Caco-2 (cell line): Measurements from ENCODE around the gene NDUFB4. TPM values are rescaled to one million over a fixed set of nuclear protein-coding genes. Genes with fewer than 3 reads are reported as not detected.
"Not testable (repeated sequence)": the region's sequence is repeated elsewhere in the genome, so short reads cannot be mapped to it uniquely, and the experiment has no call there.

Source experiments
- BruUV-seq: library from RNA; stranded (reverse); fragments of 400-500 nt; replicated peaks from 2 replicates; lab custom pipeline; 2021; lab: Mats Ljungman, UMichigan
- CTCF ChIA-PET: fragments of 300-600 bp; sonication (Branson Sonifier 250); formaldehyde crosslinking; loops from one replicate; lab custom pipeline; 2022; ENCODE audit warnings: antibody characterized with exemption; lab: Charles Lee
- POLR2A ChIA-PET: fragments of 300-600 bp; sonication (Branson Sonifier 250); formaldehyde crosslinking; loops from one replicate; lab custom pipeline; 2022; ENCODE audit warnings: antibody characterized with exemption; lab: Charles Lee
- DNase-seq, 2 experiments: peaks; one replicate each; pipeline versions ENCODE4 v3.0.0 to v3.0.0-alpha.2; 2020 to 2022
- H3K27me3 ChIP-seq: replicated peaks from 2 replicates; pipeline ENCODE4 v1.6.0; 2011; ENCODE audit warnings: low read length; ENCODE audit not compliant: control insufficient read depth, insufficient read depth
- H3K36me3 ChIP-seq: 2 replicates; pipeline ENCODE4 v1.5.1; 2011; ENCODE audit warnings: low read length; ENCODE audit not compliant: control insufficient read depth, insufficient read depth
- H3K4me1 ChIP-seq: fragments of 250-450 bp; sonication (Bioruptor Pico); 2 replicates; pipeline ENCODE4 v1.5.1; 2020; ENCODE audit warnings: mild to moderate bottlenecking
- H3K4me3 ChIP-seq: 2 replicates; pipeline ENCODE4 v1.5.1; 2011; ENCODE audit warnings: low read depth, mild to moderate bottlenecking, control low read depth, low read length
- H3K9me3 ChIP-seq: fragments of 250-450 bp; sonication (Bioruptor Pico); 2 replicates; pipeline ENCODE4 v1.5.1; 2020; ENCODE audit warnings: mild to moderate bottlenecking, moderate library complexity
- H3K27ac Mint-ChIP-seq: one replicate; pipeline ENCODE4 v1.8.0; 2022; ENCODE audit warnings: mixed read lengths; ENCODE audit not compliant: unreplicated experiment
- H3K27me3 Mint-ChIP-seq: one replicate; pipeline ENCODE4 v1.8.0; 2022; ENCODE audit warnings: mixed read lengths; ENCODE audit not compliant: insufficient read depth, unreplicated experiment
- H3K36me3 Mint-ChIP-seq: one replicate; pipeline ENCODE4 v1.8.0; 2022; ENCODE audit warnings: mild to moderate bottlenecking, mixed read lengths; ENCODE audit not compliant: insufficient read depth, unreplicated experiment
- H3K4me1 Mint-ChIP-seq: one replicate; pipeline ENCODE4 v1.8.0; 2022; ENCODE audit warnings: low read depth, mixed read lengths; ENCODE audit not compliant: unreplicated experiment
- H3K4me3 Mint-ChIP-seq: one replicate; pipeline ENCODE4 v1.8.0; 2022; ENCODE audit warnings: mild to moderate bottlenecking, moderate library complexity, mixed read lengths; ENCODE audit not compliant: unreplicated experiment
- H3K9me3 Mint-ChIP-seq: one replicate; pipeline ENCODE4 v1.8.0; 2022; ENCODE audit warnings: mixed read lengths; ENCODE audit not compliant: unreplicated experiment
- intact Hi-C: fragments of 100-400 bp; cut with micrococcal nuclease; formaldehyde crosslinking; loops from one replicate; pipeline ENCODE4 v1.10.0; 2022; ENCODE audit not compliant: unreplicated experiment
- total RNA-seq: library from RNA; stranded (reverse); gene quantifications from 2 replicates; pipeline ENCODE4 v1.2.3, GENCODE V29; 2022
- TF ChIP-seq, protein P1 (sequence below), 2 experiments: fragments of 200-600 bp in 1 of 2; IDR thresholded peaks; 1 replicate in 1 of 2; 2 replicates in 1 of 2; pipeline versions ENCODE4 v1.5.1 to v1.8.0; 2011 to 2022; ENCODE audit warnings: antibody characterized with exemption in 1 of 2, control low read depth in 1 of 2, inconsistent platforms in 1 of 2, low read depth in 1 of 2, low read length in 1 of 2, mild to moderate bottlenecking in 1 of 2, moderate library complexity in 1 of 2; ENCODE audit not compliant: insufficient read depth in 1 of 2, severe bottlenecking in 1 of 2, unreplicated experiment in 1 of 2

Gene NDUFB4
- total RNA-seq, 1 experiment from 2014 or later, result 136 TPM

DNA sequence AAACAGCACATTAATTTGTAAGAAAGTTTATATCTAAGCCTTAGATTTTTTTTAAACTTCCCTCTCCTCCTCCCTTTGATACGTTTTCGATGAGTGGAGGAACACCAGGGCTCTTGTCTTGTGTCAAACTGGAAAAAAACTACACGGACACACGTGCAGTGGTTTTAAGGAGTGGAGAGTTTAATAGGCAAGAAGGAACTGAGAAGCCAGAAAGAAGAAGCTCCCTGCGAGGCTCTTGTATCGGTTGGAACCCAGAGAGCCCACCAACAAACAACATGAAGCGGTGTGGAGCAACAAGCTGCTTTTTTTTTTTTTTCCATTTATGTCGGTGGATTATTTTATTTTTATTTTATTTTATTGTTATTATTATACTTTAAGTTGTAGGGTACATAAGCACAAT, 18.6 kb downstream of the NDUFB4 start:
- no peaks in the 10 kb centered on the region for H3K27me3 Mint-ChIP-seq
- H3K9me3 Mint-ChIP-seq, result no peaks in the 10 kb centered on the region
- H3K4me1 Mint-ChIP-seq, result no peaks in the 10 kb centered on the region
- BruUV-seq, result no TSS peak
- no peak overlapping the region for H3K4me3 ChIP-seq
- H3K27ac Mint-ChIP-seq, result no peak overlapping the region
- ChIA-PET CTCF (no interaction called here), POLR2A (interaction anchor here (0.6 kb wide), 1 partner anchor 63 kb away, joined by 3 read pairs; no protein-coding TSS in a partner anchor)
- intact Hi-C loops, result no loop called here
- no peaks in the 10 kb centered on the region for H3K4me1 ChIP-seq
- H3K27me3 ChIP-seq, result no peaks in the 10 kb centered on the region
- H3K4me3 Mint-ChIP-seq, result no peak overlapping the region
- H3K36me3 Mint-ChIP-seq, result no peaks in the 10 kb centered on the region
- no peaks in the 10 kb centered on the region for H3K9me3 ChIP-seq
- TF ChIP-seq, protein P1, sequence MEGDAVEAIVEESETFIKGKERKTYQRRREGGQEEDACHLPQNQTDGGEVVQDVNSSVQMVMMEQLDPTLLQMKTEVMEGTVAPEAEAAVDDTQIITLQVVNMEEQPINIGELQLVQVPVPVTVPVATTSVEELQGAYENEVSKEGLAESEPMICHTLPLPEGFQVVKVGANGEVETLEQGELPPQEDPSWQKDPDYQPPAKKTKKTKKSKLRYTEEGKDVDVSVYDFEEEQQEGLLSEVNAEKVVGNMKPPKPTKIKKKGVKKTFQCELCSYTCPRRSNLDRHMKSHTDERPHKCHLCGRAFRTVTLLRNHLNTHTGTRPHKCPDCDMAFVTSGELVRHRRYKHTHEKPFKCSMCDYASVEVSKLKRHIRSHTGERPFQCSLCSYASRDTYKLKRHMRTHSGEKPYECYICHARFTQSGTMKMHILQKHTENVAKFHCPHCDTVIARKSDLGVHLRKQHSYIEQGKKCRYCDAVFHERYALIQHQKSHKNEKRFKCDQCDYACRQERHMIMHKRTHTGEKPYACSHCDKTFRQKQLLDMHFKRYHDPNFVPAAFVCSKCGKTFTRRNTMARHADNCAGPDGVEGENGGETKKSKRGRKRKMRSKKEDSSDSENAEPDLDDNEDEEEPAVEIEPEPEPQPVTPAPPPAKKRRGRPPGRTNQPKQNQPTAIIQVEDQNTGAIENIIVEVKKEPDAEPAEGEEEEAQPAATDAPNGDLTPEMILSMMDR (IDR thresholded peaks at IDR 0.05; ENCODE audit: insufficient read depth in 1 of 2, low read depth in 1 of 2, low read length in 1 of 2, severe bottlenecking in 1 of 2, unreplicated experiment in 1 of 2), result no peak
- DNase-seq, result no peak
- H3K36me3 ChIP-seq, result no peaks in the 10 kb centered on the region

DNA sequence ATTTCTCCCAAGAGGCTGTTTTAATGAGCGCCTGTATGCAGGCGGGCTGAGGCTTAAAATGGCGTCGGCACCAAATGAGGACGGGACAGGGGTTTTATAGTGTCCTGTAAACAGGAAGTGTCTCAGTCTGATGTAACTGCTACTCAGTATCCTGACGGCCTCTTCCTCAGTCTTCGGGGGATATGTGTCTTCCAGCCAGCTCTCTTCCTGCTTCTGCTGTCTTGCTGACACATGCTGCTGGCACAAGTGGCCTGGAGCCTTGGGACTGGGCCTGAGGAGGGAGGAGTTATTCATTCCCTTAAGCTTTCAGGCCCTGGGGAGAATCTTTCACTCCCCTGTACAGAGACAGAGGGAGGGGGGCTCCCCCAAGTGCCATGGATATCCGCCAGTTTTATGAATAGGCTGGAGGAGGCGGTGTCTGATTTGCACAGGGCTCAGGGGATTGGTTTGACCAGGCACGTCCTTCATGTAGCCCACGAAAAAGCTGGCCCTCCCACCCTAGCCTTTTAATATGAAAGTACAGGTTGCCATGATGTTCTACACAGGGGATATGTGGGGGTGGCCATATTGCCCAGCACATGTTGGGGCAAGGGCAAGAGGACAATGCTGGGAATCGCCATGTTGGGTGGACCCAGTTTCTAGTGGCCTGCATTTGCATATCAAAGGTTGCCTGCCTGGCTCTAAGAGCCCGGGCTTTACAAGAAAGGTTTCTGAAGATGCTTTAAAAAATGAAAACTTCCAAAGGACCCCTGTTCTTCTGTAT, 19.9 kb downstream of the NDUFB4 start:
- Histone ChIP-seq H3K36me3 (no peaks in the 10 kb centered on the region), H3K9me3 (no peaks in the 10 kb centered on the region), H3K27me3 (no peaks in the 10 kb centered on the region), H3K4me3 (no peak overlapping the region), H3K4me1 (no peaks in the 10 kb centered on the region)
- ChIA-PET CTCF (no interaction called here), POLR2A (no interaction called here)
- TF ChIP-seq, protein P1 (IDR thresholded peaks at IDR 0.05; ENCODE audit: insufficient read depth in 1 of 2, low read depth in 1 of 2, low read length in 1 of 2, severe bottlenecking in 1 of 2, unreplicated experiment in 1 of 2), result no peak
- intact Hi-C loops, result no loop called here
- Mint-ChIP-seq H3K4me3 (no peak overlapping the region), H3K27ac (no peak overlapping the region), H3K9me3 (no peaks in the 10 kb centered on the region), H3K27me3 (no peaks in the 10 kb centered on the region), H3K4me1 (no peaks in the 10 kb centered on the region), H3K36me3 (no peaks in the 10 kb centered on the region)
- no TSS peak for BruUV-seq
- DNase-seq, result no peak

DNA sequence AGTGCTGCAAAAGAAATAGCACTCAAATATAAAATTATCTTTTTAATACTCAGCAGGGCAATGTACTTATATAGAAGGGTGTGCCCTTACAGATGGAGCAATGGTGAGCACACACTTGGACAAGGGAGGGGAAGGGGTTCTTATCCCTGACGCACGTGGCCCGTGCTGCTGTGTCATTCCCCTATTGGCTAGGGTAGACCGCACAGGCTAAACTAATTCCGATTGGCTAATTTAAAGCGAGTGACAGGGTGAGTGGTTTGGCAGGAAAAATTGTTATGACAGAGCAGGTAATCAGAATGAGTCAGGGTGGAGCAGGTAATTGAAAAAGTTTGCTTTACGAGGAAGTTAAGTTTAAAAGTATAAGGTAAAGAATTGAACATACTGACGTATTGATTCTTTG, 20.6 kb downstream of the NDUFB4 start:
- H3K4me3 Mint-ChIP-seq, H3K27ac Mint-ChIP-seq, H3K4me3 ChIP-seq, intact Hi-C loops, DNase-seq, H3K36me3 ChIP-seq, H3K4me1 ChIP-seq, BruUV-seq, H3K4me1 Mint-ChIP-seq, POLR2A ChIA-PET, H3K27me3 Mint-ChIP-seq, H3K27me3 ChIP-seq, H3K9me3 ChIP-seq, H3K36me3 Mint-ChIP-seq, H3K9me3 Mint-ChIP-seq, CTCF ChIA-PET: not testable (repeated sequence)
